ENCODE results near the gene MAPT. TPM values are rescaled to one million over a fixed set of nuclear protein-coding genes. Genes with fewer than 3 reads are reported as not detected.

MAPT gene
- polyA plus RNA-seq, 1 donor: 10.0 TPM

DNA sequence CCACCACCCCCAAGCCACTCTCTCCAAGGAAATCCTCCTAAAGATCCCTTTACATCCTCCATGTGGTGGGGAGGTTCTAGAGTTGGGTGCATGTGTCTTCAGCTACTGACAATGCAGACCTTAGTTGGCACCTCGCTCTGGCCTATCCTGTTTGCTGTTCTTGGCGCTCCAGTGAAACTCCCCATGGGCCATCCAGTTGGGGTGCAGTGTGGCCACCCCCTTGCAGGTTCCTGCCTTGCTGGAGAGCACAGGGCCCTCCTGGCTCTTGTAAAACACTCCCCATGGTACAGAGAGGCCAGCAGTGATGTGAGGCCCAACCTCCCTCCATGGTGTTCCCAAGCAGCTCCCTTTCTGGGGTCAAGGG, 82.0 kb downstream of the MAPT start:
- WGBS (ENCODE audit: insufficient coverage, low lambda C conversion rate): no CpG with 5 or more reads among the region's 2 CpGs
- DNase-seq: no peak
- no peaks in the 10 kb centered on the region for H3K27me3 ChIP-seq (ENCODE audit: control insufficient read depth, insufficient read depth, low read length)
- H3K9me3 ChIP-seq (ENCODE audit: control insufficient read depth, low read depth, low read length): no peaks in the 10 kb centered on the region
- no peak overlapping the region for H3K27ac ChIP-seq (ENCODE audit: low read length)
- H3K4me1 ChIP-seq (ENCODE audit: control insufficient read depth, insufficient read depth, low read length): no peaks in the 10 kb centered on the region
- no peaks in the 10 kb centered on the region for H3K36me3 ChIP-seq (ENCODE audit: control insufficient read depth, insufficient read depth, low read length)
- no peak overlapping the region for H3K4me3 ChIP-seq (ENCODE audit: low read length)

DNA sequence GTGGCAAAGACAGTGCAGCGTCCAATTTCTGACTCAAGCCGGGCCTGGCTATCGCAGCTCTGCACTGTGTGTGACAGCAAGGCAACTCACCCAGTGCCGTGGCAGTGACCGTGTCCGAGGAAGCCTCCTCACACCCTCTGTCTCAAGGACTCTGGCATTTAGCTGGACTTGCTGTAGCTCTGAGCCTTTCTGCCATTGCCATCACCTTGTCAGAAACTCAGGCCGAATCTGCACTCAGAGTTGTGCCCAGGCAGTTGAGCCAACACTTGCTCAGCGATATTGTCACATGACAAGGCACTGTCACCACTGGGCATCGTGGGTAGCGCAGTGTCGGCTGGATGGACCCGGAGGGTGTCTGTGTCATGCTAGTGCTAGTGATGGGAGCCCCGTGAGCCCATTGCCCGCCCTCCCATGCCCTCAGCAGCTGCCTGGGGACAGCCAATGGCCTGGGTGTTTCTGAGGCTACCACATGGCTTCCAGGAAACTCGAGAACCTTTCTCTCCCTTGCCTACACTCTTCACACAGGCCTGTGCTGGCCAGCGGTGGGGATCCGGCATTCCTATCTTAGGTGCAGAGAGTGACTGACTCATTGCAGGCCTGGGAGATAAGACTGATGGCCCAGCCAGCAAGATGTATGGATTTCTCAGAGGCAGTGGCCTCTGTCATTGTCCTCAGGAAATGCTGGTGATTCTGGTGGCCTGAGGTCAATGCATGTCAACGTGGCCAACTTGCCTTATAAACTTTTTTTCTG, 82.6 kb downstream of the MAPT start:
- Histone ChIP-seq H3K27ac (ENCODE audit: low read length) (no peak overlapping the region), H3K9me3 (ENCODE audit: control insufficient read depth, low read depth, low read length) (no peaks in the 10 kb centered on the region), H3K4me1 (ENCODE audit: control insufficient read depth, insufficient read depth, low read length) (no peaks in the 10 kb centered on the region), H3K4me3 (ENCODE audit: low read length) (no peak overlapping the region), H3K27me3 (ENCODE audit: control insufficient read depth, insufficient read depth, low read length) (no peaks in the 10 kb centered on the region), H3K36me3 (ENCODE audit: control insufficient read depth, insufficient read depth, low read length) (no peaks in the 10 kb centered on the region)
- no CpG with 5 or more reads among the region's 18 CpGs for WGBS (ENCODE audit: insufficient coverage, low lambda C conversion rate)
- DNase-seq: no peak

DNA sequence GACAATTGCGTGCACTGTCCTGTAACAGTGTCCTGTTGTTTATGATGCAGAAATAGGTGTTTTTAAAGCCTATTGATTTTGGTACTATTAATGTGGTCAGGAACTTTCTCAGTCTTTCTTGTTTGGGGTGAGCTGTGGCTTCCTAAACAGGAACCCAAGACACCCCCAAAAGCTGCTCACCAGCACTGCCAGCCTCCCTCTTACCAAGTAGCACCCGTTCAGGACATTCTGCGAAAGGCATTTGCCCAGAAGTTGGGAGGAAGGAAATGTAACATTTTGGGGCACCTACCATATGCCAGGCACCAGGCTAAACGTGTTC, 83.1 kb downstream of the MAPT start:
- WGBS (ENCODE audit: insufficient coverage, low lambda C conversion rate): no CpG with 5 or more reads among the region's 4 CpGs
- Histone ChIP-seq H3K4me1 (ENCODE audit: control insufficient read depth, insufficient read depth, low read length) (no peaks in the 10 kb centered on the region), H3K27me3 (ENCODE audit: control insufficient read depth, insufficient read depth, low read length) (no peaks in the 10 kb centered on the region), H3K9me3 (ENCODE audit: control insufficient read depth, low read depth, low read length) (no peaks in the 10 kb centered on the region), H3K36me3 (ENCODE audit: control insufficient read depth, insufficient read depth, low read length) (no peaks in the 10 kb centered on the region), H3K27ac (ENCODE audit: low read length) (no peak overlapping the region), H3K4me3 (ENCODE audit: low read length) (no peak overlapping the region)
- no peak for DNase-seq

DNA sequence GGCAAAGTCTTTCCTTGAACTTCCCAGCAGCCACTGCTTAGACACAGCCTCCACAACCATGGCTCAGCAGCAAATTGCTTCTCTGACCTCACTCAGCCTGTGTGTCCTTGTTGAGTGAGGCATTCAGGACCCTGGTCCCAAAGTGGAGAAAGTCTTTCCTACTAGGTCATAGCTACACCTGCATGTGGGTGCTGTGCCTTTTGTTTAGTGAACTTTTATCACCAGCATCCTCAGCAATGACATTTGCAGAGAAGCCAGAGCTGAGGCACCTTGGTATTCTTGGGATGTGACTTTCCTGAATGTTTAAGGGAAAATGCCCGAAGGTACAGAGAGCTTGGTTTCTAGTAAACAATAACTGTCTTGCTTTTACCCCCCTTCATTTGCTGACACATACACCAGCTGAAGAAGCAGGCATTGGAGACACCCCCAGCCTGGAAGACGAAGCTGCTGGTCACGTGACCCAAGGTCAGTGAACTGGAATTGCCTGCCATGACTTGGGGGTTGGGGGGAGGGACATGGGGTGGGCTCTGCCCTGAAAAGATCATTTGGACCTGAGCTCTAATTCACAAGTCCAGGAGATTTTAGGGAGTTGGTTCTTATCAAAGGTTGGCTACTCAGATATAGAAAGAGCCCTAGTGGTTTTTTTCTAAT, 83.7 kb downstream of the MAPT start:
- DNase-seq: no peak
- no peak overlapping the region for H3K4me3 ChIP-seq (ENCODE audit: low read length)
- H3K9me3 ChIP-seq (ENCODE audit: control insufficient read depth, low read depth, low read length): no peaks in the 10 kb centered on the region
- H3K4me1 ChIP-seq (ENCODE audit: control insufficient read depth, insufficient read depth, low read length): no peaks in the 10 kb centered on the region
- no peak overlapping the region for H3K27ac ChIP-seq (ENCODE audit: low read length)
- no peaks in the 10 kb centered on the region for H3K27me3 ChIP-seq (ENCODE audit: control insufficient read depth, insufficient read depth, low read length)
- WGBS (ENCODE audit: insufficient coverage, low lambda C conversion rate): no CpG with 5 or more reads among the region's 3 CpGs
- H3K36me3 ChIP-seq (ENCODE audit: control insufficient read depth, insufficient read depth, low read length): no peaks in the 10 kb centered on the region

DNA sequence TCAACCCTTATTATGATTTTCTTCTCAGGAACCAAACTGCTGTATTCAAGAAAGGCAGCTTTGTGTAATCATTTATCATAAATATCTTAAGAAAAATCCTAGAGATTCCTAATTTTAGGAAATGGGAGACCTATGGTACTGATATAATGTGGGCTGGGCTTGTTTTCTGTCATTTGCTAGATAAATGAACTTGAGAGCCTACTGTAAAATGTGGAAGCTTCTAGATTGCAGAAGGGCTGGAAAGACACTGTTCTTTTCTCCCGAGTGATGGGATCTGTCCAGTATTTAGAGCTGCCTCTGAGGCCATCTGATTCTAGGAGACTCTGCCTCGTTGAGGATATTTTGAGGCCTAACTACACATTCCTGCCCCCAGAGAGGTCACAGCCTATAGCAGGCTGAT, 84.8 kb downstream of the MAPT start:
- no CpG with 5 or more reads among the region's 2 CpGs for WGBS (ENCODE audit: insufficient coverage, low lambda C conversion rate)
- no peaks in the 10 kb centered on the region for H3K4me1 ChIP-seq (ENCODE audit: control insufficient read depth, insufficient read depth, low read length)
- no peaks in the 10 kb centered on the region for H3K36me3 ChIP-seq (ENCODE audit: control insufficient read depth, insufficient read depth, low read length)
- no peak overlapping the region for H3K27ac ChIP-seq (ENCODE audit: low read length)
- H3K4me3 ChIP-seq (ENCODE audit: low read length): no peak overlapping the region
- no peaks in the 10 kb centered on the region for H3K9me3 ChIP-seq (ENCODE audit: control insufficient read depth, low read depth, low read length)
- H3K27me3 ChIP-seq (ENCODE audit: control insufficient read depth, insufficient read depth, low read length): no peaks in the 10 kb centered on the region
- no peak for DNase-seq

DNA sequence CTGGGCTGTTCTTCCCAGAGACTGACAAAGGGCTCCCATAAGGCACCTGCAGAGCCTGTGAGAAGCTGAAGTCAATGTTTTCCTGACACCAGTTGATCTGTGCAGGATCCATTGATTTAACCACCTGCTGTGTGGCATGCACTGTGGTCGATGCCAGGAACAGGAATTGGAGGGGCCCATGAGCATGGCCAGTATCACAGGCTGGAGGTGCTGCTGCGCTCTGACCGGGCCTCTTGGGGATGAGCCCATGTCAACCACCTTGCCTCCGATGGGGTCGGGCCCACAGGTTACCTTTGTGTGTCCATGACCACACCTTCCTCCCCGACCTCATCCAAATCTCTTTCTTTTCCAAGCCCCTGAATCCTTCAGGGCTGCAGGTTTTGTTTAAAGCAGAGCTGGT, 86.5 kb downstream of the MAPT start:
- no peak overlapping the region for H3K27ac ChIP-seq (ENCODE audit: low read length)
- no peak for DNase-seq
- no peaks in the 10 kb centered on the region for H3K36me3 ChIP-seq (ENCODE audit: control insufficient read depth, insufficient read depth, low read length)
- no peak overlapping the region for H3K4me3 ChIP-seq (ENCODE audit: low read length)
- H3K9me3 ChIP-seq (ENCODE audit: control insufficient read depth, low read depth, low read length): no peaks in the 10 kb centered on the region
- H3K27me3 ChIP-seq (ENCODE audit: control insufficient read depth, insufficient read depth, low read length): no peaks in the 10 kb centered on the region
- no peaks in the 10 kb centered on the region for H3K4me1 ChIP-seq (ENCODE audit: control insufficient read depth, insufficient read depth, low read length)
- no CpG with 5 or more reads among the region's 6 CpGs for WGBS (ENCODE audit: insufficient coverage, low lambda C conversion rate)

DNA sequence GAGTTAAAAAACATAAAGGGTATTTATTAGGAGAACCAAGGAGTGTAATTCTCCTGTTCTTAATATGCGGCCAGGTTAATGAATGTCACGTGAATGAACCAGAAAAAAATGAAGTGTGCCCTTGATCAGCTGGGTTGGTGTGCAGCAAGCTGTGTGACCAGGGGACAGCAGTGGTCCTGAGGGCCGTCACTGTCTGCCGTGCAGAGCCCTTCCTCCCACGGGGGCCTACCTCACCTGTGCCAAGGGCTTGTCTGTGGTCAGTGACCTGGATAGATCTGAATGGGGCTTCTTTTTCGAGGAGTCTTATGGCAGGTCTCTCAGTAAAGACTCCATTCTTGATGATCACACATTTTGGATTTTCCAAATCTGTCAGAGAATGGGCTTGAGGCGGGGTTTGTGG, 87.0 kb downstream of the MAPT start:
- WGBS (ENCODE audit: insufficient coverage, low lambda C conversion rate): no CpG with 5 or more reads among the region's 7 CpGs
- no peaks in the 10 kb centered on the region for H3K36me3 ChIP-seq (ENCODE audit: control insufficient read depth, insufficient read depth, low read length)
- H3K27me3 ChIP-seq (ENCODE audit: control insufficient read depth, insufficient read depth, low read length): no peaks in the 10 kb centered on the region
- no peak overlapping the region for H3K27ac ChIP-seq (ENCODE audit: low read length)
- no peaks in the 10 kb centered on the region for H3K9me3 ChIP-seq (ENCODE audit: control insufficient read depth, low read depth, low read length)
- no peaks in the 10 kb centered on the region for H3K4me1 ChIP-seq (ENCODE audit: control insufficient read depth, insufficient read depth, low read length)
- H3K4me3 ChIP-seq (ENCODE audit: low read length): no peak overlapping the region
- DNase-seq: no peak

DNA sequence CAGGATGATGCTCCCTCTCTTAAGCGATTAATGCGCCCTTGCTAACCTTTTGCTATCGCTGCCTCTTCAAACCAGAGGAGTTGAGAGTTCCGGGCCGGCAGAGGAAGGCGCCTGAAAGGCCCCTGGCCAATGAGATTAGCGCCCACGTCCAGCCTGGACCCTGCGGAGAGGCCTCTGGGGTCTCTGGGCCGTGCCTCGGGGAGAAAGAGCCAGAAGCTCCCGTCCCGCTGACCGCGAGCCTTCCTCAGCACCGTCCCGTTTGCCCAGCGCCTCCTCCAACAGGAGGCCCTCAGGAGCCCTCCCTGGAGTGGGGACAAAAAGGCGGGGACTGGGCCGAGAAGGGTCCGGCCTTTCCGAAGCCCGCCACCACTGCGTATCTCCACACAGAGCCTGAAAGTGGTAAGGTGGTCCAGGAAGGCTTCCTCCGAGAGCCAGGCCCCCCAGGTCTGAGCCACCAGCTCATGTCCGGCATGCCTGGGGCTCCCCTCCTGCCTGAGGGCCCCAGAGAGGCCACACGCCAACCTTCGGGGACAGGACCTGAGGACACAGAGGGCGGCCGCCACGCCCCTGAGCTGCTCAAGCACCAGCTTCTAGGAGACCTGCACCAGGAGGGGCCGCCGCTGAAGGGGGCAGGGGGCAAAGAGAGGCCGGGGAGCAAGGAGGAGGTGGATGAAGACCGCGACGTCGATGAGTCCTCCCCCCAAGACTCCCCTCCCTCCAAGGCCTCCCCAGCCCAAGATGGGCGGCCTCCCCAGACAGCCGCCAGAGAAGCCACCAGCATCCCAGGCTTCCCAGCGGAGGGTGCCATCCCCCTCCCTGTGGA, 88.6 kb downstream of the MAPT start:
- Histone ChIP-seq H3K4me3 (ENCODE audit: low read length) (no peak overlapping the region), H3K36me3 (ENCODE audit: control insufficient read depth, insufficient read depth, low read length) (no peaks in the 10 kb centered on the region), H3K4me1 (ENCODE audit: control insufficient read depth, insufficient read depth, low read length) (no peaks in the 10 kb centered on the region), H3K27me3 (ENCODE audit: control insufficient read depth, insufficient read depth, low read length) (no peaks in the 10 kb centered on the region), H3K27ac (ENCODE audit: low read length) (no peak overlapping the region), H3K9me3 (ENCODE audit: control insufficient read depth, low read depth, low read length) (no peaks in the 10 kb centered on the region)
- WGBS (ENCODE audit: insufficient coverage, low lambda C conversion rate): no CpG with 5 or more reads among the region's 41 CpGs
- DNase-seq: no peak

DNA sequence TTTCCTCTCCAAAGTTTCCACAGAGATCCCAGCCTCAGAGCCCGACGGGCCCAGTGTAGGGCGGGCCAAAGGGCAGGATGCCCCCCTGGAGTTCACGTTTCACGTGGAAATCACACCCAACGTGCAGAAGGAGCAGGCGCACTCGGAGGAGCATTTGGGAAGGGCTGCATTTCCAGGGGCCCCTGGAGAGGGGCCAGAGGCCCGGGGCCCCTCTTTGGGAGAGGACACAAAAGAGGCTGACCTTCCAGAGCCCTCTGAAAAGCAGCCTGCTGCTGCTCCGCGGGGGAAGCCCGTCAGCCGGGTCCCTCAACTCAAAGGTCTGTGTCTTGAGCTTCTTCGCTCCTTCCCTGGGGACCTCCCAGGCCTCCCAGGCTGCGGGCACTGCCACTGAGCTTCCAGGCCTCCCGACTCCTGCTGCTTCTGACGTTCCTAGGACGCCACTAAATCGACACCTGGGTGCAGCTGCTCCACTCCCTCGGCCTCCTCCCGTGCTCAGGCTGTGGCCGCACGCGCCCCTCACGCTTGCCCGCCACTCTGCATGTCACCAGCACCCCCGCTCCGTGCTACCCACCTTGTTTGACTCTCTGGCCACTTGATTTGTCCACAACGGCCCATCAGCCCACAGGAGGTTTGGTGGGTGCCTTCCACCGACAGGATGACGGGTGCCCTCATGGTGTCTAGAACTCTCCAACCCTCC, 89.4 kb downstream of the MAPT start:
- H3K4me1 ChIP-seq (ENCODE audit: control insufficient read depth, insufficient read depth, low read length): no peaks in the 10 kb centered on the region
- no peaks in the 10 kb centered on the region for H3K36me3 ChIP-seq (ENCODE audit: control insufficient read depth, insufficient read depth, low read length)
- no peak overlapping the region for H3K4me3 ChIP-seq (ENCODE audit: low read length)
- DNase-seq: no peak
- WGBS (ENCODE audit: insufficient coverage, low lambda C conversion rate): no CpG with 5 or more reads among the region's 31 CpGs
- H3K27ac ChIP-seq (ENCODE audit: low read length): no peak overlapping the region
- no peaks in the 10 kb centered on the region for H3K27me3 ChIP-seq (ENCODE audit: control insufficient read depth, insufficient read depth, low read length)
- H3K9me3 ChIP-seq (ENCODE audit: control insufficient read depth, low read depth, low read length): no peaks in the 10 kb centered on the region

DNA sequence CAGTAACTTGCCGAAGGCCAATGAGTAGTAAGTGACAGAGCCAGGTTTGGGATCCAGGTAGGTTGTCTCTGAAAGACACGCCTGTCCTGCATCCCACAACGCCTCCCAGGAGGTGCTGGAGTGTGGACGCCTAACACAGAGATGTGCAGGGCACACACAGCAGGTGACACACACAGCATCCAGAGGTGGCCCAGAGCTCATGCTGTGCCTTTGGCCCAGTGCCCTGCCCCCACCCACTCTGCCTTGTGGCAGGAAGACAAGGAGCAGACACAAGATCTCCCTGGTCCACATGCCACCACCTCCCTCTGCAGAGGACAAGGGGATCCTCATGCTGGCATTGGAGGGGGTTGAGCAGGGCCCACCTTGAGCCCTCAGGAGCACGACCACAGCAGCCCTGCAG, 90.0 kb downstream of the MAPT start:
- no CpG with 5 or more reads among the region's 5 CpGs for WGBS (ENCODE audit: insufficient coverage, low lambda C conversion rate)
- no peak for DNase-seq
- Histone ChIP-seq H3K27ac (ENCODE audit: low read length) (no peak overlapping the region), H3K4me1 (ENCODE audit: control insufficient read depth, insufficient read depth, low read length) (no peaks in the 10 kb centered on the region), H3K27me3 (ENCODE audit: control insufficient read depth, insufficient read depth, low read length) (no peaks in the 10 kb centered on the region), H3K36me3 (ENCODE audit: control insufficient read depth, insufficient read depth, low read length) (no peaks in the 10 kb centered on the region), H3K4me3 (ENCODE audit: low read length) (no peak overlapping the region), H3K9me3 (ENCODE audit: control insufficient read depth, low read depth, low read length) (no peaks in the 10 kb centered on the region)
